GM13976 (cell line): ENCODE results near the gene CD109.
A peak's percentile ranks its signal among the peaks of the same experiment; 100 is the strongest.

Source experiments
- DNase-seq: peaks from one replicate; pipeline ENCODE4 v3.0.0; 2012; ENCODE audit warnings: low spot score
- CTCF ChIP-seq: IDR thresholded peaks from 2 replicates; pipeline ENCODE4 v1.5.1; 2012; ENCODE audit warnings: borderline replicate concordance, mild to moderate bottlenecking; ENCODE audit not compliant: insufficient read depth; ENCODE audit errors: extremely low read depth, missing control alignments, control extremely low read depth
- in situ Hi-C: fragments of 300-500 bp; cut with MboI; formaldehyde crosslinking; loops from one replicate; pipeline ENCODE4 v1.12.0; 2022; ENCODE audit warnings: low sequenced_read_pairs, mixed read lengths, inconsistent platforms; ENCODE audit not compliant: unreplicated experiment

The CD109 gene

GRCh38 chr6:73738367-73739028 lies 42.5 kb downstream of the CD109 start:
- no peak for DNase-seq
- in situ Hi-C loops: no loop called here
- TF ChIP-seq CTCF: no peak

- peak; percentile 47 for TF ChIP-seq CTCF
- in situ Hi-C loops: no loop called here
- DNase-seq: peak; percentile 44
Observed at GRCh38 chr6:73739096-73739495, 43.1 kb downstream of the CD109 start.

GRCh38 chr6:73742433-73742832 lies 46.4 kb downstream of the CD109 start:
- DNase-seq: no peak
- TF ChIP-seq CTCF: no peak
- in situ Hi-C loops: loop anchor here (10.0 kb wide), 1 partner anchor 1472 kb away; no protein-coding TSS in a partner anchor

DNA sequence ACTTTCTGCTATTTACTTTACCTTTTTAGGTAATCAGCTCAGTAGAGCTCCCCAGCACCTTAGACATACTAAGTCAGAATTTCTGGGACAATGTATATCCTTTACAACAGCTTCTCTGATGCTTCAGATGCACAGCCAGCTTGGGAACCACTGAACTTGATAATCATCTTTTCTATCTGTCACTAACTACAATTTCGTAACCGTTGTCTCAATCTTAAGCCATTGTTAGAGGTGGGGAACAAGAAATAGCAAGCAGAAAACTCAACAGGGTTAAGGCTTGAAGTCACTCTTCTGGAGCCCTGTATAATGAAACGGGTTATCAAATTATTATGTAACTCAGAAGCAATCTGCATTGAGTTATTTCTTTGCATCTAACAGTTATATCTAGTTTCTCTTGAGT lies 47.1 kb downstream of the CD109 start:
- no peak for TF ChIP-seq CTCF
- in situ Hi-C loops: loop anchor here (10.0 kb wide), 1 partner anchor 1472 kb away; no protein-coding TSS in a partner anchor
- no peak for DNase-seq

DNA sequence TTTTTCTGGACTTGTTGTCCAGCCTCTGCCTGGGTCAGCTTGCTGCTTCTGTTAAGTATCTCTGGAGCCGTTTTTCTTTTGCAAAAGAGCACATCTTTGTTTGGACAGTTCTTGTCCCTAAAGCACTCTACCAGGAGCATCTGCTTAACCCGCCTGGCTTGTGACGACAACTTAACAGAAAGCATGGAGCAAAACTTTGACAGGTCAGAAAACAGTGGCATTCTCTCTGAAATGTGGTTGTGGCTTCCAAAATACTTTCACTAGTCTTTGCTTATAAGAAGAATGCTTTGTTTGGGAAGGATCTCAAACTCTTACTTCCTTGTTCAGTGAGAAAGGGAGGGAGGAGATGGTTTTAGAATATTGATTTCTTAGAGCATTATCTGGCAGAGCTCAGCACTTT lies 47.6 kb downstream of the CD109 start:
- TF ChIP-seq CTCF: no peak
- no peak for DNase-seq
- in situ Hi-C loops: loop anchor here (10.0 kb wide), 1 partner anchor 1471 kb away; no protein-coding TSS in a partner anchor

GRCh38 chr6:73746787-73747186 lies 50.8 kb downstream of the CD109 start:
- in situ Hi-C loops: loop anchor here (10.0 kb wide), 1 partner anchor 1468 kb away; no protein-coding TSS in a partner anchor
- DNase-seq: no peak

More at GRCh38 chr6:73746787-73747186, 50.8 kb downstream of the CD109 start:
- TF ChIP-seq CTCF: no peak
